Gastrocnemius medialis (tissue), 4 donors: Measurements from ENCODE around the gene ACKR2.

Experiments used
- POLR2A ChIP-seq, 2 donors: fragments of 450-650 bp; IDR thresholded peaks; one replicate each; pipeline ENCODE4 v1.6.1; 2017; ENCODE audit warnings: antibody characterized with exemption in 2 of 2, mild to moderate bottlenecking in 2 of 2, moderate library complexity in 2 of 2
- TF ChIP-seq, protein P1 (sequence below), 5 experiments: fragments of 450-650 bp in 3 of 5; fragments of 200-600 bp in 2 of 5; sonication (generic) in 2 of 5; IDR thresholded peaks in 4 of 5; conservative IDR thresholded peaks in 1 of 5; 1 replicate in 4 of 5; 2 replicates in 1 of 5; pipeline ENCODE4 v1.5.1; 2016 to 2019; ENCODE audit warnings: antibody characterized with exemption in 5 of 5, mild to moderate bottlenecking in 3 of 5, moderate library complexity in 3 of 5

DNA sequence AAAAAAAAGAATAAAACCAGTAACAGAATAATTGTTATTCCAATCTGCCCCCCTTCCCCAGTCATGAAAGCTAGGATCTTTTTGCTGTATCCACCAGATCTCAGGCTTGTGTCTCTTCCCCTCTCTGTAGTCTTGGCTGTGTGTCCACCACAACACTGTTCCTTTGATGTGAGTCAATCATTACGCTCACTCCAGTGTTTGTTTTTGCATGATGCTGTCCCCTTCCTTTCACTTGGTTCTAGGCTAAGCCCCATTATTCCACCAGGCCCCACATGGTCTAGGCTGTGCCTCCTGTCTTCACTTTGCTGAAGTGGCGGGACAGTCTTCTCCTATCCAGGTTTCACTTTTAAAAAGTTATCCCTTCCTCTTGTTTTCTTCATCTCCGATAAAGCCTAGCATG lies 13.6 kb downstream of the ACKR2 start:
- TF ChIP-seq POLR2A (IDR thresholded peaks at IDR 0.05), result no peak
- TF ChIP-seq, protein P1, sequence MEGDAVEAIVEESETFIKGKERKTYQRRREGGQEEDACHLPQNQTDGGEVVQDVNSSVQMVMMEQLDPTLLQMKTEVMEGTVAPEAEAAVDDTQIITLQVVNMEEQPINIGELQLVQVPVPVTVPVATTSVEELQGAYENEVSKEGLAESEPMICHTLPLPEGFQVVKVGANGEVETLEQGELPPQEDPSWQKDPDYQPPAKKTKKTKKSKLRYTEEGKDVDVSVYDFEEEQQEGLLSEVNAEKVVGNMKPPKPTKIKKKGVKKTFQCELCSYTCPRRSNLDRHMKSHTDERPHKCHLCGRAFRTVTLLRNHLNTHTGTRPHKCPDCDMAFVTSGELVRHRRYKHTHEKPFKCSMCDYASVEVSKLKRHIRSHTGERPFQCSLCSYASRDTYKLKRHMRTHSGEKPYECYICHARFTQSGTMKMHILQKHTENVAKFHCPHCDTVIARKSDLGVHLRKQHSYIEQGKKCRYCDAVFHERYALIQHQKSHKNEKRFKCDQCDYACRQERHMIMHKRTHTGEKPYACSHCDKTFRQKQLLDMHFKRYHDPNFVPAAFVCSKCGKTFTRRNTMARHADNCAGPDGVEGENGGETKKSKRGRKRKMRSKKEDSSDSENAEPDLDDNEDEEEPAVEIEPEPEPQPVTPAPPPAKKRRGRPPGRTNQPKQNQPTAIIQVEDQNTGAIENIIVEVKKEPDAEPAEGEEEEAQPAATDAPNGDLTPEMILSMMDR (IDR thresholded peaks at IDR 0.05 in 4 of 5, conservative IDR thresholded peaks at IDR 0.05 in 1 of 5), result no peak
